NCI-H2107 treated with DMSO at 0.1 percent for 48 hours (cell line): ENCODE measurements around the gene SH3RF3.

Experiments
- DNase-seq: peaks from one replicate; lab custom pipeline; 2025; ENCODE audit not compliant: unreplicated experiment; lab: John Stamatoyannopoulos, UW

The SH3RF3 gene

GRCh38 chr2:109428281-109428680 is 299.3 kb downstream of the SH3RF3 start:
- no peak for DNase-seq

GRCh38 chr2:109428841-109429566 is 300.0 kb downstream of the SH3RF3 start:
- no peak for DNase-seq

- no peak for DNase-seq
Observed at GRCh38 chr2:109429567-109430328, 300.7 kb downstream of the SH3RF3 start.

- no peak for DNase-seq
Observed at GRCh38 chr2:109430329-109430636, 301.3 kb downstream of the SH3RF3 start.

GRCh38 chr2:109432421-109432820 is 303.4 kb downstream of the SH3RF3 start:
- DNase-seq, result no peak

- DNase-seq, result no peak
Observed at GRCh38 chr2:109433486-109433885, 304.5 kb downstream of the SH3RF3 start.

- DNase-seq, result no peak
Observed at GRCh38 chr2:109433926-109434325, 304.9 kb downstream of the SH3RF3 start.

GRCh38 chr2:109434351-109434750 is 305.3 kb downstream of the SH3RF3 start:
- DNase-seq, result no peak

GRCh38 chr2:109435066-109435690 is 306.2 kb downstream of the SH3RF3 start:
- no peak for DNase-seq

GRCh38 chr2:109435901-109436598 is 307.0 kb downstream of the SH3RF3 start:
- DNase-seq, result no peak

- DNase-seq, result no peak
Observed at GRCh38 chr2:109436610-109437225, 307.7 kb downstream of the SH3RF3 start.

GRCh38 chr2:109437325-109438090 is 308.5 kb downstream of the SH3RF3 start:
- no peak for DNase-seq

GRCh38 chr2:109438146-109438545 is 309.1 kb downstream of the SH3RF3 start:
- no peak for DNase-seq

- DNase-seq, result no peak
Observed at GRCh38 chr2:109438773-109439389, 309.9 kb downstream of the SH3RF3 start.

GRCh38 chr2:109439390-109439786 is 310.4 kb downstream of the SH3RF3 start:
- DNase-seq, result no peak

GRCh38 chr2:109439986-109440385 is 311.0 kb downstream of the SH3RF3 start:
- DNase-seq, result no peak

GRCh38 chr2:109440499-109441156 is 311.6 kb downstream of the SH3RF3 start:
- no peak for DNase-seq

GRCh38 chr2:109442715-109443319 is 313.8 kb downstream of the SH3RF3 start:
- no peak for DNase-seq

GRCh38 chr2:109444916-109445315 is 315.9 kb downstream of the SH3RF3 start:
- DNase-seq, result no peak
